ENCODE measurements around the gene DOK1.

DOK1 gene

GRCh38 chr2:74530239-74531187, 24.0 kb upstream of the DOK1 start:
- ATAC-seq (replicated peaks) (peak; percentile 60), DNase-seq (peak; percentile 66 to 72 (median 70))
- Mint-ChIP-seq H3K4me1 (ENCODE audit: low read depth in 2 of 2) (peaks cover 27 to 39% of the 10 kb centered on the region in 2 donors), H3K27me3 (no peaks in the 10 kb centered on the region), H3K27ac (peak overlapping the region; percentile 92 to 98), H3K4me3 (peak overlapping the region; percentile 86 to 95), H3K36me3 (ENCODE audit: insufficient read depth) (peaks cover 42% of the 10 kb centered on the region), H3K9me3 (no peaks in the 10 kb centered on the region)

GRCh38 chr2:74531666-74532065, 22.9 kb upstream of the DOK1 start:
- Mint-ChIP-seq H3K4me3 (peak overlapping the region in 1 of 2 donors; percentile 42), H3K9me3 (no peaks in the 10 kb centered on the region), H3K27me3 (no peaks in the 10 kb centered on the region), H3K27ac (peak overlapping the region; percentile 92 to 98), H3K4me1 (ENCODE audit: low read depth in 2 of 2) (peaks cover 27 to 37% of the 10 kb centered on the region in 2 donors), H3K36me3 (ENCODE audit: insufficient read depth) (peaks cover 34% of the 10 kb centered on the region)
- DNase-seq (no peak), ATAC-seq (replicated peaks) (no peak)

DNA sequence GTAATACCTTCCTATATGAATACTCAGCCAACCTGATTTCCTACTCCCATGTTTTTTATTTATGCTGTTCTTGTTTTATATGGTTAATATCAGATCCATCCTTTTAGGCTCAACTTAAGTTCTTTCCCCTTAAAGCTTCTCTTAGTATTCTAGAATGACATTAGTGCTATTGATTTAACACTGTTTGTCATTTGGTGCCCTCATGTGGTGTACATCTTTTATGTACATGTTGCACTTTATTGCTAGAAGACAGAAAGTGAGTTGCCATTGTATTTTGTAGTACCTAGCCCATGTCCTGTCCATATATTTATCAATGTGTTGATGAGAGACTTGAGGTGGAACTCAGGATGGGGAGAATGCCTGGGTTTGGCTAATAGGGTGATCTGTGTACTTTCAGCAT, 22.3 kb upstream of the DOK1 start:
- ATAC-seq (replicated peaks): no peak
- Mint-ChIP-seq H3K36me3 (ENCODE audit: insufficient read depth) (peaks cover 28% of the 10 kb centered on the region), H3K27ac (peak overlapping the region in 1 of 2 donors; percentile 92), H3K9me3 (no peaks in the 10 kb centered on the region), H3K4me1 (ENCODE audit: low read depth in 2 of 2) (peaks cover 27 to 34% of the 10 kb centered on the region in 2 donors), H3K4me3 (peak overlapping the region in 1 of 2 donors; percentile 42), H3K27me3 (peaks cover 4% of the 10 kb centered on the region in 2 donors)
- no peak for DNase-seq

- ATAC-seq (replicated peaks) (no peak), DNase-seq (no peak)
- no peak overlapping the region for H3K4me3 Mint-ChIP-seq
- peak overlapping the region in 1 of 2 donors; percentile 46 for H3K27ac Mint-ChIP-seq
- peaks cover 16 to 17% of the 10 kb centered on the region in 2 donors for H3K27me3 Mint-ChIP-seq
- H3K36me3 Mint-ChIP-seq (ENCODE audit: insufficient read depth): peaks cover 19% of the 10 kb centered on the region
- peaks cover 21 to 26% of the 10 kb centered on the region in 2 donors for H3K4me1 Mint-ChIP-seq (ENCODE audit: low read depth in 2 of 2)
- H3K9me3 Mint-ChIP-seq: no peaks in the 10 kb centered on the region
Measured at GRCh38 chr2:74533464-74533863, 21.1 kb upstream of the DOK1 start.

DNA sequence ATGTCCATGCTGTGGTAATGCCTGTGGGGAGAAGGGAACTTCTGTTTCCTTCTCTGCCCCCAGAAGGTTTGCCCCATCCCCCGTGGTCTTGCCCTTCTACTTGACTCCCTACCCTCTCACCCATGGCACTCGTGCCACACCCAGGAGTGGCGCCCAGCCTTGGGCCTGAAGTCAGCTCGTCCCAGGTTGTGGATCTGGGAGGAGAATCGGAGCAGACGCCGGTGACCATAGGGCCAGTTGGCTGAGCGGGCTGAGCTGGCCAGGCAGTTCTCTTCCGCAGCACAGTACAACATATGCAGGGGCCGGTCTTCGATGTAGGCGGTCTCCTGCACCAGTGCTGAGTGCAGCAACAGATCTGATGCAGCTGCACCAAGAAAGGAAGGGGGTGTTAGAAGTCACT, 20.1 kb upstream of the DOK1 start:
- H3K36me3 Mint-ChIP-seq (ENCODE audit: insufficient read depth): peaks cover 15% of the 10 kb centered on the region
- no peak for DNase-seq
- H3K4me3 Mint-ChIP-seq: no peak overlapping the region

DNA sequence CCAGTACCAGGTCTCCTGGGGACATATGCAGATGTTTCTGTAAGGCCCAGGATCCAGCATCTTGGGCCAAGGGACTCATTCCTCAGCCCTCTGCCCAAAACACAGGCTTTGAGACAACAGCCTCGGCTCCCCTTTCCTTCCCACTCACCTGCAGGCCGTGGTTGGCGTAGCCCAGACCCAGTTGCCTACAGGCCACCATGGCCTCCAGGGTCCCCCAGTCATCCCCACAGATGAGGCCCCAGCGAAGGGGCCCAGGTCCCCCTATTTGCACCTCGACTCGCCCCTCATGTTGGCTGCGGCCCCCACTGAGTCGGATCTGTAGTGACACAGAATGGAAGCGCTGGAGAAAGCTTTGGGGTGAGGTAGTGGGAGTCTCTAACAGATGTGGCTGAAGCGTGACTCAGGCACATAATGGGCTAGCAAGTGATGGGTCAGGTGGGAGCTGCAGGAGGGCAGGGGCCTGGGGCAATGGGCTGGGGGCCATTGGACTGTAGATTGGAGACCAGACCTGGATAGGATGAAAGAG, 19.0 kb upstream of the DOK1 start:
- Mint-ChIP-seq H3K36me3 (ENCODE audit: insufficient read depth) (peaks cover 5% of the 10 kb centered on the region), H3K27me3 (peaks cover 28 to 34% of the 10 kb centered on the region in 2 donors), H3K27ac (peak overlapping the region in 1 of 2 donors; percentile 52), H3K4me1 (ENCODE audit: low read depth in 2 of 2) (peaks cover 15 to 18% of the 10 kb centered on the region in 2 donors), H3K4me3 (no peak overlapping the region), H3K9me3 (no peaks in the 10 kb centered on the region)
- ATAC-seq (replicated peaks) (no peak), DNase-seq (no peak)

More for the DNA sequence above, 20.1 kb upstream of the DOK1 start:
- Mint-ChIP-seq H3K27me3 (peaks cover 22 to 26% of the 10 kb centered on the region in 2 donors), H3K9me3 (no peaks in the 10 kb centered on the region), H3K4me1 (ENCODE audit: low read depth in 2 of 2) (peaks cover 15 to 21% of the 10 kb centered on the region in 2 donors), H3K27ac (no peak overlapping the region)
- no peak for ATAC-seq (replicated peaks)

DNA sequence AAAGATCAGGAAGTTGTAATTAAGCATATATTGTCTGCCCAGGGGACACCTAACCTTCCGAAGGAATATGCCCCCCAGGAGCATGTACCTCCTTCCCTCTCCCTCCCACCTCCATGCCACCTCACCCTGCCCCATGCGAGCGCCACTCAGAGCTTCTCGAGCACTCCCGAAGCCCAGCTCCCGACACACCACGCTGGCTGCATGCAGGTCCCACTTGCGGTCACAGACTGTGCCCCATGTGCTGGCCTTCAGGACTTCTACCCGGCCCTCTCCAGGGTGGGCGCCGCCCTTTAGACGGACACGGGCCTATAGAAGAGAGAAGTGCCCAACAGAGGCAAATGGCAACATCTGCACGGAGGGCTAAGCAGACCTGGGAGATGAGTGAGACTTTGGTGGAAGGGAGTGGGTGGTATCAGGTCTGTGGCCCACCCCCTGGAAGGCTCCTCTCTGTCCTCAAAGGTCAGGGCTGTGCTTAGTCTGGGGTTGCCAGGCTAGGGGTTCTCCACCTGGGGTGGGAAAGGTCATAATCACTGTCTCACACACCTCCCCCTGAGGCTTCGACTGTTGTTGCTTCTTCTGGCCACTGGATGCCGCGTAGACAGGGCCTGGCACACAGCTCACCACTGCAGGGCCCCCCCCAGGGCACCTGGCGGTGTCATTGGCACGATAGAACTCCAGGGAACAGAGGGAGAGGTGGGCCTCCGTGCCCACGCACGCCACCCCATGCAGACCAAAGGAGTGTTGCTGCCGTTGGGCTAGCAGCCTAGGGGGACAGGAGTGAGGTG, 18.2 kb upstream of the DOK1 start:
- peaks cover 28 to 34% of the 10 kb centered on the region in 2 donors for H3K27me3 Mint-ChIP-seq
- H3K4me1 Mint-ChIP-seq (ENCODE audit: low read depth in 2 of 2): peaks cover 7 to 10% of the 10 kb centered on the region in 2 donors
- no peak overlapping the region for H3K4me3 Mint-ChIP-seq
- H3K36me3 Mint-ChIP-seq (ENCODE audit: insufficient read depth): peaks cover 4% of the 10 kb centered on the region
- ATAC-seq (replicated peaks) (no peak), DNase-seq (no peak)
- peak overlapping the region in 1 of 2 donors; percentile 52 for H3K27ac Mint-ChIP-seq
- no peaks in the 10 kb centered on the region for H3K9me3 Mint-ChIP-seq

GRCh38 chr2:74537140-74537539, 17.4 kb upstream of the DOK1 start:
- Mint-ChIP-seq H3K27ac (no peak overlapping the region), H3K4me3 (no peak overlapping the region), H3K36me3 (ENCODE audit: insufficient read depth) (peaks cover 4% of the 10 kb centered on the region), H3K27me3 (peaks cover 30 to 37% of the 10 kb centered on the region in 2 donors), H3K4me1 (ENCODE audit: low read depth in 2 of 2) (peaks cover 2 to 5% of the 10 kb centered on the region in 2 donors), H3K9me3 (no peaks in the 10 kb centered on the region)
- ATAC-seq (replicated peaks): no peak
- no peak for DNase-seq

DNA sequence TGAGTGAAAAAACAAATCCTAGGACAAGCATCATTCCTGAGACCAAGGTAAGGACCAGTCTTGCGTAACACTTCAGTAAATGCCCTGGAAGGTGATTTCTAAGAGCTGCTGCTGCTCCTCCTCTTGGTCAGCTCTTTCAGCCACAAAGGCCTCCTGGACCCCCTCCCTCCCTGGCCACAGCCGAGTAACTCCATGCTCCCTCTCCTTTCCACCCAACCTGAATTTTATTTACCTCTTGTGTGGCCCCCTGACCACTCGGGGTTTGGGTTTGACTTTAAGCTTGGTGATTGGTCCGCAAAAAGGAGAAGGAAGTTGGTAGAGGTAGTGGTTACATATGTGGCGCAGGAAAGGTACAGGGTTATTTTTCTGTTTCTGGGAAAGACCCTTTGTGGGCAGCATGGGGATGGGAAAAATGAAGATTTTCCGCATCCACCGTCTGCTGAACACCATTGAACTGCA, 15.6 kb upstream of the DOK1 start:
- Mint-ChIP-seq H3K27me3 (peaks cover 43 to 45% of the 10 kb centered on the region in 2 donors), H3K4me3 (no peak overlapping the region), H3K9me3 (no peaks in the 10 kb centered on the region), H3K36me3 (ENCODE audit: insufficient read depth) (peaks cover 4% of the 10 kb centered on the region), H3K27ac (no peak overlapping the region), H3K4me1 (ENCODE audit: low read depth in 2 of 2) (peaks cover 0 to 3% of the 10 kb centered on the region in 2 donors)
- no peak for ATAC-seq (replicated peaks)
- DNase-seq: no peak

GRCh38 chr2:74540291-74540690, 14.2 kb upstream of the DOK1 start:
- Mint-ChIP-seq H3K36me3 (ENCODE audit: insufficient read depth) (peaks cover 4% of the 10 kb centered on the region), H3K4me1 (ENCODE audit: low read depth in 2 of 2) (peaks cover 0 to 3% of the 10 kb centered on the region in 2 donors), H3K4me3 (no peak overlapping the region), H3K27ac (no peak overlapping the region), H3K27me3 (peaks cover 43 to 45% of the 10 kb centered on the region in 2 donors), H3K9me3 (no peaks in the 10 kb centered on the region)
- DNase-seq (no peak), ATAC-seq (replicated peaks) (no peak)

- DNase-seq (no peak), ATAC-seq (replicated peaks) (no peak)
- H3K9me3 Mint-ChIP-seq: no peaks in the 10 kb centered on the region
- H3K4me1 Mint-ChIP-seq (ENCODE audit: low read depth in 2 of 2): peaks cover 0 to 3% of the 10 kb centered on the region in 2 donors
- no peak overlapping the region for H3K27ac Mint-ChIP-seq
- H3K36me3 Mint-ChIP-seq (ENCODE audit: insufficient read depth): peaks cover 4% of the 10 kb centered on the region
- peaks cover 33 to 46% of the 10 kb centered on the region in 2 donors for H3K27me3 Mint-ChIP-seq
- no peak overlapping the region for H3K4me3 Mint-ChIP-seq
Measured at GRCh38 chr2:74542978-74543377, 11.5 kb upstream of the DOK1 start.

DNA sequence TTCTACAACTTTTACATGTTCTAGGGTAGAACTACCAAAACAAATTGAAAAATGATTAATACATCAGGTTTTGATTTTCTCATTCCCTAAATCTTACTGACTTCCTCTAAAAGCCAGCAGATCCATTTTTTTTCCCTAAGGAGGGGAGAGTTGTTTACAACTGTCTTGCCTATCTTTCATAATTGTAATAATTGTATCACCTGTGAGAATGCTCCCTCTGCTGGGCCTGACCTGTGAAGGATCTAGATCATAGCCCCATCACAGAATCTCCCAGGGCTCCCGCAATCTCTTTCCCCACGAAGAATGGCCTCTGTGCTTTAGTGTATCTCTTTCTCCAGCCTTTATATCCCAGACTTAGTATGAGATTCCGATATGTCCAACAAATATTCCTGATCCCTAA, 9.9 kb upstream of the DOK1 start:
- ATAC-seq (replicated peaks): no peak
- no peak overlapping the region for H3K27ac Mint-ChIP-seq
- no peak overlapping the region for H3K4me3 Mint-ChIP-seq
- H3K4me1 Mint-ChIP-seq (ENCODE audit: low read depth in 2 of 2): peaks cover 0 to 8% of the 10 kb centered on the region in 2 donors
- no peaks in the 10 kb centered on the region for H3K36me3 Mint-ChIP-seq (ENCODE audit: insufficient read depth)
- DNase-seq: no peak
- no peaks in the 10 kb centered on the region for H3K9me3 Mint-ChIP-seq
- H3K27me3 Mint-ChIP-seq: peaks cover 30 to 42% of the 10 kb centered on the region in 2 donors

GRCh38 chr2:74546004-74546403, 8.5 kb upstream of the DOK1 start:
- H3K27me3 Mint-ChIP-seq: peaks cover 40 to 50% of the 10 kb centered on the region in 2 donors
- no peaks in the 10 kb centered on the region for H3K9me3 Mint-ChIP-seq
- H3K27ac Mint-ChIP-seq: no peak overlapping the region
- H3K4me1 Mint-ChIP-seq (ENCODE audit: low read depth in 2 of 2): peaks cover 0 to 9% of the 10 kb centered on the region in 2 donors
- ATAC-seq (replicated peaks): no peak
- no peak overlapping the region for H3K4me3 Mint-ChIP-seq
- no peaks in the 10 kb centered on the region for H3K36me3 Mint-ChIP-seq (ENCODE audit: insufficient read depth)
- no peak for DNase-seq

Data from effector memory CD8-positive, alpha-beta T cell (primary cell).